Measurements from ENCODE around the gene SLIT3.

DNA sequence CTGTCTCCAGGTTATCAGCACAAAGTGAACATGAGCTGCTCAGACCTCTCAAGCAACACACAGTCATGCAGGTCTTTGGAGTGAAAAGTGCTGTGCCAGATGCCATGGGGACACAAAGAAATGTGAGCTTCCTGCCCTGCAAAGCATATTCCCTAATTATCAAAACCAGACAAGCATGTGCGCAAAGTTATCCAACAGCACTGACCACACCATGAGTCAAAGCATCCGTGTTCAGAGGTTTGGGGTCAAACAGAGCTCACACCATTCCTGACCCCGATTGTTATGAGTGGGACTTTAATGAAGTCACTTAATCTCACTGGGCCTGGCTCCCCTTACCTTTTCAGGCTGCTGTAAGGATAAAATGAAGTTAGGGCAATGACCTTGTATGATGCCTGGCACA, 138.5 kb downstream of the SLIT3 start:
- TF ChIP-seq CTCF (IDR thresholded peaks at IDR 0.05) (no peak), POLR2A (IDR thresholded peaks at IDR 0.05) (no peak)
